Measurements from ENCODE around the gene KDM2B. TPM values are rescaled to one million over a fixed set of nuclear protein-coding genes. Genes with fewer than 3 reads are reported as not detected.
"Not testable (repeated sequence)": the region's sequence is repeated elsewhere in the genome, so short reads cannot be mapped to it uniquely, and the experiment has no call there.

Gene KDM2B
- total RNA-seq, 1 donor from 2014 or later: 22.0 TPM

- DNase-seq (ENCODE audit: low read depth): no peak
These were observed 72.8 kb downstream of the KDM2B start for GRCh38 chr12:121507984-121508383.

DNA sequence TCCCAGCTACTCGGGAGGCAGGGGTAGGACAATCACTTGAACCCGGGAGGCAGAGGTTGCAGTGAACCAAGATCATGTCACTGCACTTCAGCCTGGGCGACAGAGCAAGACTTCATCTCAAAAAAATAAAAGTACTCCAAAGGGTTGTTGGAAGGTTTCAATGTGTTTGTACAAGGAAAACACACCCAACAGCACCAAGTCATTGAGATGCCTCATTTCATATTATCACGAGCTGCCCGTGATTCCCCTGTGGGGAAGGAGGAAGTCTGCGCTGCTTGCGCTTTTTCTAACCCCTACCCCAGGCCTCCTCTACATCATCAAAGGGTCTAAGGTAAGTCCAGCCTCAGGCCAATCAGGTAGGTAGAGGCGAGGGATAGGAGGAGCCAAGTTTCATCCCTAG, 73.6 kb downstream of the KDM2B start:
- DNase-seq (ENCODE audit: low read depth): no peak

DNA sequence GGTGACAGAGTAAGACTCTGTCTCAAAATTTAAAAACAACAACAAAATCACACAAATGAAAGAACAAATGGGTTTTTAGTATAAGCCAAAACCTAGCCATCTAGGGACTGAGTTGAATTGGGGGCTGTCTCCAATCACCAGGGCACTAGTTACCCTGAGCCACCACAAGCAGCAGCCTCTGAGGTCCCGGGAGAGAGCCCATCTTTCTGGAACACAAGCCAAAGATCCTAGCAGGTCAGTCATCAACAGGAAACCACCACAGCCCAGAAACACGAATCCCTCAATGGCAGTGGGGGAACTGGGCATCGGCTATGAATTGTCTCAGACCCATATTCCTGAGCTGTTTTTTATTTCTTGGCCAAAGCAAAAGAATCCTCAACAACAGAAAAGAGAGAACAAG, 75.3 kb downstream of the KDM2B start:
- DNase-seq (ENCODE audit: low read depth): peak; percentile 53

DNA sequence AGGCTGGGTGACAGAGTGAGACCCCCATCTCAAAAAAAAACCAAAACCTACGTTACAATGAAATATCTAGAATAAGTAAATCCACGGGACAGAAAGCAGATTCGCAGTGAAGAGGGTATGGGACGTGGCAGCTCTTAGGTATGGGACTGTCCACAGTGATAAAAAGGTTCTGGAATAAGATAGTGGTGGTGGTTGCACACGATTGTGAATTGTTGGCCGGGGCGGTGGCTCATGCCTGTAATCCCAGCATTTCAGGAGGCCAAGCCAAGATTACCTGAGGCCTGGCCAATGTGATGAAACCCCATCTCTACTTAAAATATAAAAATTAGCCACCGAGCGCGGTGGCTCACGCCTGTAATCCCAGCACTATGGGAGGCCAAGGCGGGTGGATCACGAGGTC, 76.3 kb downstream of the KDM2B start:
- DNase-seq (ENCODE audit: low read depth): no peak

DNA sequence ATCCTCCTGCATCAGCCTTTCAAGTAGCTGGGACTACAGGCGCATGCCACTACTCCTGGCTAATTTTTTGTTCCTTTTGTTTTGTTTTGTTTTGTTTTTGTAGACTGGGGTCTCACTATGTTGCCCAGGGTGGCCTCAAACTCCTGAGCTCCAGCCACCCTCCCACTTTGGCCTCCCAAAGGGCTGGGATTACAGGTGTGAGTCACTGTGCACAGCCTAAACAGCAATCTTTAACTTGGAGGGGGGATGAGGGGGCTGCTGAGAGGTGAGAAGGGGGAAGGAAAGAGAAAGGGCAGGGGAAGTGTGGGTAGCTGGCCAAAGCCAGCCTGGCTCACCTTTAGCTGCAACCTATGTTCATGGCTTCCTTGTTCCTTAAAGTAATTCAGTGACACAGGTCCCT, 77.4 kb downstream of the KDM2B start:
- no peak for DNase-seq (ENCODE audit: low read depth)

- DNase-seq (ENCODE audit: low read depth): no peak
These were observed 78.9 kb downstream of the KDM2B start for GRCh38 chr12:121501946-121502345.

- DNase-seq (ENCODE audit: low read depth): peak; percentile 81
These were observed 80.7 kb downstream of the KDM2B start for GRCh38 chr12:121499929-121500793.

DNA sequence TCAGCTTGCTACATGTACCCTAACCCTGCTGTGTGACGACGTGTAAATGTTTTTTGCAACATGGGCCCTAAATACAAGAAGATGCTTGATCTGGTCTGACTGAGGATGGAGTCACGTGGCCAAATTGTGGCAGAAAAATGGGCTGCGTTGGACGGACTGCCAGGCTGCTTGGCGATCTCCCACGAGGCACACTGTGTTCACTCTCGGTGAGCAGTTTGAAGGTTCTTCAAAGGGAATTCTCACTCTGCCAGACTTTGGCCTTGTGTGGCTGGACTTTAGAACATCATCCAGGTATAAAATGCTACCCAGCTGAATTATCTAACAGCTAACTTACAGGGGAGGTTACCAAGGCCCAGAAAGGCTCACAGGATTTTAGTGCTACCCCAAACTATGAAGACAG, 85.1 kb downstream of the KDM2B start:
- DNase-seq (ENCODE audit: low read depth): no peak

GRCh38 chr12:121494093-121494787, 86.6 kb downstream of the KDM2B start:
- DNase-seq (ENCODE audit: low read depth): peak; percentile 31

DNA sequence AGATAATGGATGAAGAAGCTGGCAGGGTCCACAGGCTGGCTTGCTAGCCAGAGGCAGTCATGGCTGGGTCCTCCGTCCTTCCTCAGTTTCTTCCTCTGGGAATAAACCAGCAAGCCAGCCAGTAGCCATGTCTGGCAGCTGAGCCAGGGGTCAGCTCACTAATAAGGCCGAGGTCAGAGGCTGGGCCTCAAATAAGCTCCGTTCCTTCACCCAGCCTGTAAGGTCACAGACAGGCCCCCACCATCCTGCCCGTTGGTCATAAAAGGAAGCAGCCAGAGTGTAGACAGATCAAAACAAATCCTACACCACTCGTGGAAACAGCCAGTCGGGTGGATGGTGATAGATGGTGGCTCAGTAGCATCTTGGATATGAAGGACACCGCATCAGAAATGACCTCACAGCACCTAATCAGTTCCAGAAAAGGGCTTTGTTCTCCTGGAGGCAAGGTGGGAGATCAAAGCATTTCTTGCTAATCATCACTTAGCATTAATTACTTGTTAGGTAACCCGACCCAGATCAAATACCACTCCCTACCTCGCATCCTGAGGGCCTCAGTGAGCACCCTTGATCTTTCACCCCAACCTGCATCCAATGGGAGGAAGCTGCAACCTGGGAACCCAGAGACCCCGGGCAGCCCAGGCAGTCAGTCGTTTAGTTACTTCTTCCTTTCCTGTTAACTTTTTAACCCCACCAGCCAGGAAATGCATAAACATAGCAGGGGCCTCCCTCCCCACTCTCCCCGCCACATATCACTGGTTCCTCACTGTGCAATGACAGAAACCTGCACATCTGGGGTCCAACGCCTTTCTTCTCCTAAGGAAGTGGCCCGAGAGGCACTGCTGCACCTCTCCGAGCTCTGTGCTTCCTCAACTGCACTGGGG, 90.2 kb downstream of the KDM2B start:
- DNase-seq (ENCODE audit: low read depth): no peak

DNA sequence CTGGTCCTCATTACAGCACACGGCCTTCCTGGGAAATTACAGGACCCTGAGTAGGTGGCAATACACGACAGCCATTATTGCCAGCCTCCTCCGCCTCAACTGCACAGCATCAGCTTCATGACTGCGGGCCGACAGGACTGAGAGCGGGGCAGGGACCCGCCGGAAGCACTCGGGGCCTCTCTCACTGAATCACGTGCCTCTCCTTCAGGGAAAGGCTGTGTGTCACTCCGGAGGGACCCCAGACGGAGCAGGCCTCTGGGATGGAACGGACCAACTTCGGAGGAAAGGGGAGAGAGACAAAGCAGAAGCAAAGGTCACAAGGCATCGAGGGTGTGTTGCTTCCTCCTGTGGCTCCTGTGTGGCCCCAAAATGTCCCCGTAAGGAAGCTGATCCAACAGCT, 90.9 kb downstream of the KDM2B start:
- DNase-seq (ENCODE audit: low read depth): no peak

DNA sequence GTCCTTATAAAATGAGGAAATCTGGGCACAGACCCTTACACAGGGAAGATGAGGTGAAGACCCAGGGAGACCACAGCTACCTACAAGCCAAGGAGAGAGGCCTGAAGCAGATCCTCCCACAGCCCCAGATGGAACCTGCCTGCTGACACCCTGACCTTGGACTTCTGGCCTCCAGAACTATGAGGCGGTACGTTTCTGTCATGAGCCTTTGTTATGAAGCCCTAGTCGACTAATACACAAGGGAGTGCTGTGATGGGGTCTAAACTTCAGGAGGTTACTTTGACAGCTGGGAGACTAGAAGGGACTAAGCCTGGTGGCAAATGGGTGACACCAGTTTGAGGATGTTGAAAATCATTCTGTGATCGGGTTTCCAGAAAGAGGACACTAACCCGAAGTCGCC, 95.9 kb downstream of the KDM2B start:
- DNase-seq (ENCODE audit: low read depth): no peak

DNA sequence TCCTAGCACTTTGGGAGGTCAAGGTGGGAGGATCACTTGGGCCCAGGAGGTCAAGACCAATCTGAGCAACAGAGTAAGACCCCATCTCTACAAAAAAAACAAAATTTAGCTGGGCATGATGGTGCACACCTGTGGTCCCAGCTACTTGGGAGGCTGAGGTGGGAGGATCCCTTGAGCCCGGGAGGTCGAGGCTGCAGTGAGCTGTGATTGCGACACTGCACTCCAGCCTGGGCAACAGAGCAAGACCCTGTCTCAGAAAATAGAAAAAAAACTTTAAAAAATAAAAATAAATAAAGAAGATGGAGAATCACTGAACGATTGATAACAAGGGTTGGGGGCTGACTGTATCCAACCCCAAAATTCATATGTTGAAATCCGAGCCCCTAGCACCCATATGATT, 96.3 kb downstream of the KDM2B start:
- not testable (repeated sequence) for DNase-seq (ENCODE audit: low read depth)

GRCh38 chr12:121483949-121484348, 96.9 kb downstream of the KDM2B start:
- no peak for DNase-seq (ENCODE audit: low read depth)

GRCh38 chr12:121476477-121476876, 104.3 kb downstream of the KDM2B start:
- no peak for DNase-seq (ENCODE audit: low read depth)

- no peak for DNase-seq (ENCODE audit: low read depth)
These were observed 105.5 kb downstream of the KDM2B start for GRCh38 chr12:121475279-121475678.

DNA sequence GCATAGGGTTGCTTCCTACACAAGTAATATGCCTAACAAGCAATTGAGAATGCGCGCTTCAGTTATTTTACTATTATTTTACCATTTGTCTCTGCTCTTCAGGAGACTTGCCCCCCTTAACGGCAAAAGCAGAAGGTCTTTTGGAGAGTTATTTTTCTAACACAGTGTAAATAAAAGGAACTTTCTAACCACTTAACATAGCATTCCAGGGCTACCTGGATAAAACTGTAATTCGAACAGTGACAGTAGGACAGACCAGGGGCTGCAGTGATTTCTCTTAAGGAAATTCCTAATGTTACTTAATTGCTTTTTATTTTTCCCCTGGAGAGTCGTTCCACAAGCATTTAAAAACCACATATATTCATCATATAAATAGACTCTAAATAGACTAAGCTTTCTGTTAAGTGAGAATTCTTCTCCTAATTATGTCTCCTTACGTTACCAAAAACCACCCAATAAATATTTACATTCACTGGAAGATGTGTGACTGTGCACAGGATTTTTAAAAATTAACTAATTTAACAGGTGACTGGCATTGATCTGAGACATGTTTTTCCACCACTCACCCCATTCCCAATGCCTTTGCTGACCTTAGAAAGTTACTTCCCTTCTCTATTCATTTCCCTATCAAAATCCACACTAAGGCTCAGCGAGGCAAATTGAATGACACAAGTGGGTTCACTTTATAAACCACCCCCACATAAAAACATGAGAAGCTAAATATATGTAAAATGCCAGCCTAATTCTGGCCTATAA, 108.5 kb downstream of the KDM2B start:
- no peak for DNase-seq (ENCODE audit: low read depth)

- DNase-seq (ENCODE audit: low read depth): no peak
These were observed 110.1 kb downstream of the KDM2B start for GRCh38 chr12:121470751-121471150.

- peak; percentile 69 for DNase-seq (ENCODE audit: low read depth)
These were observed 112.4 kb downstream of the KDM2B start for GRCh38 chr12:121468499-121468801.

DNA sequence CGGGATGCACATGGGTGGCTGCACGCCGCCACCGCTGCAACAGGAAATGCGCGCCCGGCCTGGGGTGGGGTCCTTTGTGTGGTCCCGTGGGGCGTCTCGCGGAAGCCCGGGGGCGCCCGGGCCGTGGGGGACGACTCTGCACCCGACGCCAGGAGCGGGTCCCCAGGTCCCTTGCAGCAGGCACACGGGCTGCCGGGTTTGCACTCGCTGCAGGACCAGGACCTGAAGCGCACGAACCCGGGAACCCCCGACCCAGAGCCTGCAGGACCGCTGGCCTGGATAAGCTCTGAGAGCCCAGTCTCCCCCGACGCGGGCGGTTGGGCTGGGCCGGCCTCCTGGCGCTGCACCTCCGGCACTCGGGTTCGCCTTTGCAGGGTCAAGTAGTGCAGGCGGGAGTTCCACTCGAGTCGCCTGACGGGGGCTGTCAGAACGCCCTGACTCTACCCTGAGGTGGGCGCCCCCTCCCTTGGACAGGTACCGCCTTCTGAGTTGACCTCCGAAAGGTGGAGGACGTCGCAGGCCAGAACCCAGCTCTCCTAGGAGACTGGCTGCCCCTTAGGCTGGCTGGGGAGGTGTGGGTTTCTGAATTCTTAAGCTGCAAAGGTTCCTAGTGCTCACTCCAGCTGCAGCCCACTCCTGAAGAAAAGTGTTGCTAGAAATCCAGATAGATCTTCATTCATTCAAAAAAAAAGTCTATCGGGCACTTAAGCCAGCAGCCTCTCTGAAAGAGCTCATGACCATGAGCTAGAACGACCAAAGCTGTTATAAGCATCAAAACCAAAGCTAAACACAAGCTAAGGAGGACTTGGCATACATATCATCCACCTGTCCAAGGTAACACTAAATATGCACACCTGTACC, 113.0 kb downstream of the KDM2B start:
- peak; percentile 22 for DNase-seq (ENCODE audit: low read depth)

Measured in myocyte (in vitro differentiated cells).